ENCODE measurements around the gene CDKL5. TPM values are rescaled to one million over a fixed set of nuclear protein-coding genes. Genes with fewer than 3 reads are reported as not detected.

Gene CDKL5
- total and polyA plus RNA-seq, 2 experiments from 2014 or later = 7.5 to 13.7 TPM

- Mint-ChIP-seq H3K4me3 (no peak overlapping the region), H3K27me3 (ENCODE audit: insufficient read depth, low read depth, poor library complexity) (no peaks in the 10 kb centered on the region), H3K9me3 (no peaks in the 10 kb centered on the region), H3K4me1 (peaks cover 29% of the 10 kb centered on the region), H3K36me3 (ENCODE audit: low read depth) (no peaks in the 10 kb centered on the region), H3K27ac (no peak overlapping the region)
- Histone ChIP-seq H3K4me2 (no peak overlapping the region), H3F3A (replicated peaks; ENCODE audit: low read depth) (no peaks in the 10 kb centered on the region), H3K27me3 (ENCODE audit: insufficient read depth) (no peaks in the 10 kb centered on the region), H3K4me3 (no peak overlapping the region), H3K27ac (ENCODE audit: low read depth) (no peak overlapping the region), H3K9me2 (ENCODE audit: insufficient read depth) (no peaks in the 10 kb centered on the region), H3K4me1 (ENCODE audit: insufficient read depth) (peaks cover 14% of the 10 kb centered on the region; the same call in 1 of the 2 replicates), H3K79me2 (replicated peaks; ENCODE audit: insufficient read depth) (peaks cover 7% of the 10 kb centered on the region), H3K36me3 (ENCODE audit: insufficient read depth) (no peaks in the 10 kb centered on the region), H2AFZ (no peak overlapping the region), H4K20me1 (replicated peaks; ENCODE audit: insufficient read depth) (no peaks in the 10 kb centered on the region; the same call in none of the 2 replicates)
- ATAC-seq = no peak
- no peak for TF ChIP-seq ETS1 (IDR thresholded peaks at IDR 0.05)
- no peak for DNase-seq (ENCODE audit: low spot score)
Measured at GRCh38 chrX:18542905-18543304, 117.5 kb downstream of the CDKL5 start.

GRCh38 chrX:18543738-18544137 lies 118.3 kb downstream of the CDKL5 start:
- Histone ChIP-seq H2AFZ (no peak overlapping the region), H3K4me3 (no peak overlapping the region), H3K36me3 (ENCODE audit: insufficient read depth) (no peaks in the 10 kb centered on the region), H3K4me1 (ENCODE audit: insufficient read depth) (peaks cover 19% of the 10 kb centered on the region), H4K20me1 (replicated peaks; ENCODE audit: insufficient read depth) (no peaks in the 10 kb centered on the region; the same call in none of the 2 replicates), H3K27ac (ENCODE audit: low read depth) (no peak overlapping the region), H3K4me2 (no peak overlapping the region), H3K79me2 (replicated peaks; ENCODE audit: insufficient read depth) (peaks cover 11% of the 10 kb centered on the region), H3K27me3 (ENCODE audit: insufficient read depth) (no peaks in the 10 kb centered on the region), H3K9me2 (ENCODE audit: insufficient read depth) (no peaks in the 10 kb centered on the region), H3F3A (replicated peaks; ENCODE audit: low read depth) (no peaks in the 10 kb centered on the region)
- ATAC-seq (no peak), DNase-seq (ENCODE audit: low spot score) (no peak)
- no peaks in the 10 kb centered on the region for H3K27me3 Mint-ChIP-seq (ENCODE audit: insufficient read depth, low read depth, poor library complexity)
- no peaks in the 10 kb centered on the region for H3K9me3 Mint-ChIP-seq
- no peak overlapping the region for H3K27ac Mint-ChIP-seq
- TF ChIP-seq ZNF114 (CRISPR knock-in tag; IDR thresholded peaks at IDR 0.05) (no peak), CREB1 (CRISPR knock-in tag; IDR thresholded peaks at IDR 0.05; ENCODE audit: low read depth) (no peak), STAT1 (IDR thresholded peaks at IDR 0.05; ENCODE audit: unreplicated experiment) (no peak)
- H3K36me3 Mint-ChIP-seq (ENCODE audit: low read depth) = no peaks in the 10 kb centered on the region
- no peak overlapping the region for H3K4me3 Mint-ChIP-seq
- H3K4me1 Mint-ChIP-seq = peaks cover 31% of the 10 kb centered on the region

GRCh38 chrX:18545771-18546170 lies 120.4 kb downstream of the CDKL5 start:
- Mint-ChIP-seq H3K27me3 (ENCODE audit: insufficient read depth, low read depth, poor library complexity) (no peaks in the 10 kb centered on the region), H3K36me3 (ENCODE audit: low read depth) (no peaks in the 10 kb centered on the region), H3K27ac (no peak overlapping the region), H3K4me1 (peaks cover 44% of the 10 kb centered on the region), H3K4me3 (no peak overlapping the region), H3K9me3 (no peaks in the 10 kb centered on the region)
- DNase-seq (ENCODE audit: low spot score) (no peak), ATAC-seq (no peak)
- Histone ChIP-seq H3K4me2 (no peak overlapping the region), H3F3A (replicated peaks; ENCODE audit: low read depth) (no peaks in the 10 kb centered on the region), H3K4me1 (ENCODE audit: insufficient read depth) (peaks cover 26% of the 10 kb centered on the region), H3K9me2 (ENCODE audit: insufficient read depth) (no peaks in the 10 kb centered on the region), H2AFZ (no peak overlapping the region), H3K27ac (ENCODE audit: low read depth) (no peak overlapping the region), H3K4me3 (no peak overlapping the region), H3K27me3 (ENCODE audit: insufficient read depth) (no peaks in the 10 kb centered on the region), H4K20me1 (replicated peaks; ENCODE audit: insufficient read depth) (no peaks in the 10 kb centered on the region; the same call in none of the 2 replicates), H3K36me3 (ENCODE audit: insufficient read depth) (no peaks in the 10 kb centered on the region), H3K79me2 (replicated peaks; ENCODE audit: insufficient read depth) (peaks cover 14% of the 10 kb centered on the region)
- TF ChIP-seq ZNF462 (CRISPR knock-in tag; IDR thresholded peaks at IDR 0.05) (no peak), ZNF331 (CRISPR knock-in tag; IDR thresholded peaks at IDR 0.05; ENCODE audit: low read depth) (no peak), STAT1 (IDR thresholded peaks at IDR 0.05; ENCODE audit: unreplicated experiment) (no peak), JUNB (IDR thresholded peaks at IDR 0.05; ENCODE audit: unreplicated experiment) (no peak), EZH2phosphoT487 (IDR thresholded peaks at IDR 0.05; ENCODE audit: unreplicated experiment) (no peak), NANOG (IDR thresholded peaks at IDR 0.05; ENCODE audit: borderline replicate concordance) (no peak), POLR2AphosphoS5 (IDR thresholded peaks at IDR 0.05; ENCODE audit: low read depth) (no peak), EZH2 (IDR thresholded peaks at IDR 0.05; ENCODE audit: low read depth, unreplicated experiment) (no peak)

Measured in GM23338 (cell line).